GM11168 (cell line): ENCODE data around the gene DKC1.

Experiments used
- in situ Hi-C: fragments of 300-500 bp; cut with MboI; formaldehyde crosslinking; loops from one replicate; pipeline ENCODE4 v1.12.0; 2022; ENCODE audit warnings: low sequenced_read_pairs; ENCODE audit not compliant: unreplicated experiment

Gene DKC1

GRCh38 chrX:154762537-154763296 lies at the start of gene DKC1:
DKC1 (plus strand) TSS chrX:154762864; CDS start chrX:154762966, 102 bp downstream.
- in situ Hi-C loops, result no loop called here

- in situ Hi-C loops, result no loop called here
Observed at GRCh38 chrX:154714925-154715324, 47.7 kb upstream of the DKC1 start.

- in situ Hi-C loops, result no loop called here
Observed at GRCh38 chrX:154715825-154716224, 46.8 kb upstream of the DKC1 start.

GRCh38 chrX:154717824-154718223 lies 44.8 kb upstream of the DKC1 start:
- in situ Hi-C loops, result no loop called here

- in situ Hi-C loops, result no loop called here
Observed at GRCh38 chrX:154718616-154719015, 44.0 kb upstream of the DKC1 start.

- in situ Hi-C loops, result no loop called here
Observed at GRCh38 chrX:154719132-154719675, 43.5 kb upstream of the DKC1 start.

- in situ Hi-C loops, result no loop called here
Observed at GRCh38 chrX:154720067-154720466, 42.6 kb upstream of the DKC1 start.

GRCh38 chrX:154721155-154721554 lies 41.5 kb upstream of the DKC1 start:
- in situ Hi-C loops, result no loop called here

GRCh38 chrX:154724993-154725756 lies 37.5 kb upstream of the DKC1 start:
- in situ Hi-C loops, result no loop called here

- in situ Hi-C loops, result no loop called here
Observed at GRCh38 chrX:154727418-154727817, 35.2 kb upstream of the DKC1 start.

- in situ Hi-C loops, result no loop called here
Observed at GRCh38 chrX:154727871-154728270, 34.8 kb upstream of the DKC1 start.

- in situ Hi-C loops, result no loop called here
Observed at GRCh38 chrX:154728431-154729190, 34.1 kb upstream of the DKC1 start.

GRCh38 chrX:154729439-154729838 lies 33.2 kb upstream of the DKC1 start:
- in situ Hi-C loops, result no loop called here

GRCh38 chrX:154730253-154730891 lies 32.3 kb upstream of the DKC1 start:
- in situ Hi-C loops, result no loop called here

GRCh38 chrX:154731184-154731583 lies 31.5 kb upstream of the DKC1 start:
- in situ Hi-C loops, result no loop called here

GRCh38 chrX:154731881-154732280 lies 30.8 kb upstream of the DKC1 start:
- in situ Hi-C loops, result no loop called here

GRCh38 chrX:154732421-154733065 lies 30.1 kb upstream of the DKC1 start:
- in situ Hi-C loops, result no loop called here

- in situ Hi-C loops, result no loop called here
Observed at GRCh38 chrX:154733066-154733425, 29.6 kb upstream of the DKC1 start.

GRCh38 chrX:154734061-154734781 lies 28.4 kb upstream of the DKC1 start:
- in situ Hi-C loops, result no loop called here
